CD4-positive, alpha-beta T cell treated with Interleukin-10 for 1 hour (primary cell): ENCODE results near the gene MAGEA3.

Source experiments
- DNase-seq: peaks from one replicate; pipeline ENCODE4 v3.0.0-alpha.2; 2020

Gene MAGEA3

DNA sequence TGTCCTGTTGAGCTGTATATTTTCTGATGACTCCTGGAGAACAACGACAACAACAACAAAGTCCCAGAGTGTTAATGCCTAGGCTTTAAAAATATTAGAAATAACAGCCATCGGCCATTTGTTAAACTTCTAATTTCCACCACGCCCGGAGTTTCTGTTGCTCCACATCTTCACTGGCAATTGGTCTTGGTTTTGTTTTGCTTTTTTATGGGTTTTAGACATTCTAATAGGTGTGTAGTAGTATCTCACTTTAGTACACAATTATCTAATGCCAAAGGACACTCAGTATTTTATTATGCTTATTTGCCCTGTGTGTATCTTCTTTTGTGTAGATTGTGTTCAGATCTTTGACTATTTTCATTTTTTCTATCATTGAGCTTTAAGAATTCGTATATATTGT is 40.0 kb downstream of the MAGEA3 start:
- no peak for DNase-seq
